A549 (cell line): ENCODE measurements around the gene SETBP1. TPM values are rescaled to one million over a fixed set of nuclear protein-coding genes. Genes with fewer than 3 reads are reported as not detected.

Experiments used
- ATAC-seq, 2 experiments: fragments of 200-7000 bp in 1 of 2; fragments of >200 bp in 1 of 2; cut with Nextera tagmentation in 1 of 2; cut with Tn5 transposase in 1 of 2; 3 replicates each; pipeline versions ENCODE4 v1.8.0 to v1.9.1; 2018 to 2020; ENCODE audit warnings: mild to moderate bottlenecking in 1 of 2, moderate library complexity in 1 of 2
- CTCF ChIA-PET: fragments of 300-600 bp; sonication (Branson Sonifier 250); formaldehyde crosslinking; extraction: SDS; loops from one replicate; lab custom pipeline; 2021; ENCODE audit warnings: antibody characterized with exemption, inconsistent platforms; lab: Yijun Ruan, JAX
- POLR2A ChIA-PET: fragments of 350-600 bp; formaldehyde crosslinking; extraction: SDS; loops from one replicate; lab custom pipeline; 2021; ENCODE audit warnings: antibody characterized with exemption, inconsistent platforms; lab: Yijun Ruan, JAX
- DNase-seq, 2 experiments: peaks; one replicate each; pipeline versions ENCODE4 v3.0.0 to v3.0.0-alpha.2; 2011 to 2016; ENCODE audit warnings: low read depth in 1 of 2, low spot score in 1 of 2
- FAIRE-seq: peaks from 2 replicates; lab custom pipeline; 2011; peaks lifted over from hg19 to GRCh38; lab: Jason Lieb, UNC
- H3K27ac ChIP-seq, 2 experiments: fragments of >200 bp; sonication (Bioruptor Twin); formaldehyde crosslinking; 3 replicates each; pipeline ENCODE4 v1.5.1; 2016 to 2017
- H3K4me1 ChIP-seq: fragments of >200 bp; sonication (Bioruptor Twin); formaldehyde crosslinking; 3 replicates; pipeline ENCODE4 v1.6.1; 2016
- H3K4me2 ChIP-seq: fragments of >200 bp; sonication (Bioruptor Twin); formaldehyde crosslinking; 3 replicates; pipeline ENCODE4 v1.6.1; 2016
- H3K4me3 ChIP-seq: fragments of >200 bp; sonication (Bioruptor Twin); formaldehyde crosslinking; 3 replicates; pipeline ENCODE4 v1.5.1; 2016
- H3K9me3 ChIP-seq: fragments of >200 bp; sonication (Bioruptor Twin); formaldehyde crosslinking; 3 replicates; pipeline ENCODE4 v1.6.1; 2016
- BHLHE40 ChIP-seq: IDR thresholded peaks from 2 replicates; pipeline ENCODE4 v1.6.1; 2012; ENCODE audit warnings: low read depth, low read length, inconsistent platforms
- CBX2 ChIP-seq: fragments of 200-600 bp; sonication (generic); IDR thresholded peaks from 2 replicates; pipeline ENCODE4 v1.6.1; 2016; ENCODE audit warnings: low read depth, mild to moderate bottlenecking, borderline replicate concordance
- CBX8 ChIP-seq: fragments of 200-600 bp; sonication (generic); IDR thresholded peaks from 2 replicates; pipeline ENCODE4 v1.6.1; 2016
- CEBPB ChIP-seq, 2 experiments: fragments of >200 bp in 1 of 2; sonication (Bioruptor Twin) in 1 of 2; formaldehyde crosslinking in 1 of 2; IDR thresholded peaks; 2 replicates each; pipeline ENCODE4 v1.6.1; 2012 to 2016
- CHD2 ChIP-seq: fragments of 150-350 bp; IDR thresholded peaks from 2 replicates; pipeline ENCODE4 v1.6.1; 2014; ENCODE audit warnings: low read length; ENCODE audit not compliant: partially characterized antibody
- EHF ChIP-seq: fragments of 250-450 bp; sonication (Bioruptor Pico); IDR thresholded peaks from 2 replicates; pipeline ENCODE4 v1.5.0; 2020; ENCODE audit warnings: mild to moderate bottlenecking
- FOXS1 ChIP-seq: fragments of 250-450 bp; sonication (Bioruptor Pico); IDR thresholded peaks from 2 replicates; pipeline ENCODE4 v1.5.0; 2020; ENCODE audit warnings: mild to moderate bottlenecking, moderate library complexity
- GATA3 ChIP-seq: IDR thresholded peaks from 2 replicates; pipeline ENCODE4 v1.6.1; 2012; ENCODE audit warnings: borderline replicate concordance
- HDAC2 ChIP-seq: fragments of 200-600 bp; sonication (generic); IDR thresholded peaks from 2 replicates; pipeline ENCODE4 v1.6.1; 2016
- HMGXB4 ChIP-seq: fragments of 250-450 bp; sonication (Bioruptor Pico); IDR thresholded peaks from 2 replicates; pipeline ENCODE4 v1.5.0; 2021; ENCODE audit warnings: mild to moderate bottlenecking, moderate library complexity, borderline replicate concordance
- HOXB5 ChIP-seq: fragments of 250-450 bp; sonication (Bioruptor Pico); IDR thresholded peaks from 2 replicates; pipeline ENCODE4 v1.5.0; 2020; ENCODE audit warnings: mild to moderate bottlenecking, moderate library complexity
- KDM5A ChIP-seq: fragments of 200-600 bp; sonication (generic); IDR thresholded peaks from 2 replicates; pipeline ENCODE4 v1.6.1; 2016; ENCODE audit warnings: antibody characterized with exemption, mild to moderate bottlenecking
- MYC ChIP-seq: IDR thresholded peaks from 2 replicates; pipeline ENCODE4 v1.6.1; 2012; ENCODE audit warnings: mild to moderate bottlenecking, inconsistent platforms, low read length, improper control_type of control experiment, borderline replicate concordance
- NFE2L2 ChIP-seq: fragments of 150-350 bp; conservative IDR thresholded peaks from 2 replicates; pipeline ENCODE4 v1.6.1; 2014; ENCODE audit warnings: low read length
- NR3C1 ChIP-seq: fragments of >200 bp; sonication (Bioruptor Twin); formaldehyde crosslinking; IDR thresholded peaks from 3 replicates; pipeline ENCODE4 v1.6.1; 2017
- PBX3 ChIP-seq: IDR thresholded peaks from 2 replicates; pipeline ENCODE4 v1.6.1; 2012
- PHF8 ChIP-seq: fragments of 200-600 bp; sonication (generic); IDR thresholded peaks from 2 replicates; pipeline ENCODE4 v1.6.1; 2016; ENCODE audit warnings: low read depth, mild to moderate bottlenecking, antibody characterized with exemption, moderate library complexity, borderline replicate concordance
- POLR2A ChIP-seq: IDR thresholded peaks from 2 replicates; pipeline ENCODE4 v1.6.1; 2012; ENCODE audit warnings: mild to moderate bottlenecking, low read length
- RAD21 ChIP-seq, 2 experiments: fragments of >200 bp in 1 of 2; sonication (Bioruptor Twin) in 1 of 2; formaldehyde crosslinking in 1 of 2; IDR thresholded peaks in 1 of 2; conservative IDR thresholded peaks in 1 of 2; 2 replicates in 1 of 2; 3 replicates in 1 of 2; pipeline ENCODE4 v1.6.1; 2012 to 2018; ENCODE audit warnings: inconsistent platforms in 1 of 2
- RFX5 ChIP-seq: fragments of 450-650 bp; IDR thresholded peaks from 2 replicates; pipeline ENCODE4 v1.7.1; 2014; ENCODE audit warnings: antibody characterized with exemption, mild to moderate bottlenecking, moderate library complexity
- RNF2 ChIP-seq: fragments of 200-600 bp; sonication (generic); IDR thresholded peaks from 2 replicates; pipeline ENCODE4 v1.6.1; 2016; ENCODE audit warnings: low read depth, mild to moderate bottlenecking, antibody characterized with exemption, moderate library complexity, borderline replicate concordance
- TFCP2L1 ChIP-seq: fragments of 250-450 bp; sonication (Bioruptor Pico); IDR thresholded peaks from 2 replicates; pipeline ENCODE4 v1.5.0; 2021; ENCODE audit warnings: mild to moderate bottlenecking
- ZSCAN20 ChIP-seq: fragments of 250-450 bp; sonication (Bioruptor Pico); IDR thresholded peaks from 2 replicates; pipeline ENCODE4 v1.8.0; 2022; ENCODE audit warnings: mild to moderate bottlenecking, moderate library complexity
- WGBS: methylation state at CpG from one replicate; pipeline ENCODE4 v1.1.6; 2017; ENCODE audit errors: missing lambda C conversion rate; 5-methylcytosine and 5-hydroxymethylcytosine counted together
- polyA plus RNA-seq, 4 experiments: library from polyadenylated mRNA; depleted of rRNA in 3 of 4; stranded (reverse); fragments of >200 nt; fragmentation: RNase III in 1 of 4; extraction: RNeasy Plus Mini Kit Qiagen cat#74134 plus additional on column Dnase treatment in 1 of 4; gene quantifications; 2 replicates in 3 of 4; 3 replicates in 1 of 4; pipeline ENCODE4 v1.2.3, GENCODE V29; 2011 to 2017
- TF ChIP-seq, protein P1 (sequence below): fragments of 450-650 bp; IDR thresholded peaks from 2 replicates; pipeline ENCODE4 v1.6.1; 2014; ENCODE audit warnings: antibody characterized with exemption
- TF ChIP-seq, protein P2 (sequence below): fragments of >200 bp; sonication (Bioruptor Twin); formaldehyde crosslinking; IDR thresholded peaks from 3 replicates; pipeline ENCODE4 v1.6.1; 2016
- TF ChIP-seq, protein P3 (sequence below): fragments of 150-350 bp; IDR thresholded peaks from 2 replicates; pipeline ENCODE4 v1.6.1; 2014; ENCODE audit warnings: low read depth, mild to moderate bottlenecking, low read length
- TF ChIP-seq, protein P4 (sequence below): IDR thresholded peaks from 2 replicates; pipeline ENCODE4 v1.6.1; 2012; ENCODE audit warnings: low read depth, borderline replicate concordance
- TF ChIP-seq, protein P5 (sequence below): fragments of >200 bp; sonication (Bioruptor Twin); formaldehyde crosslinking; IDR thresholded peaks from 2 replicates; pipeline ENCODE4 v1.6.1; 2016

The SETBP1 gene
- polyA plus RNA-seq, 2 of the 4 experiments (the other 2 are of a cell fraction): 0.50 to 1.9 TPM

GRCh38 chr18:44763327-44763726, 82.6 kb downstream of the SETBP1 start:
- no peak for DNase-seq
- WGBS: 75% methylated on average over 8 of the region's 8 CpGs
- no peak for ATAC-seq
- TF ChIP-seq, protein P1, sequence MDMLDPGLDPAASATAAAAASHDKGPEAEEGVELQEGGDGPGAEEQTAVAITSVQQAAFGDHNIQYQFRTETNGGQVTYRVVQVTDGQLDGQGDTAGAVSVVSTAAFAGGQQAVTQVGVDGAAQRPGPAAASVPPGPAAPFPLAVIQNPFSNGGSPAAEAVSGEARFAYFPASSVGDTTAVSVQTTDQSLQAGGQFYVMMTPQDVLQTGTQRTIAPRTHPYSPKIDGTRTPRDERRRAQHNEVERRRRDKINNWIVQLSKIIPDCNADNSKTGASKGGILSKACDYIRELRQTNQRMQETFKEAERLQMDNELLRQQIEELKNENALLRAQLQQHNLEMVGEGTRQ: no peak
- TF ChIP-seq NR3C1: no peak
- no peaks in the 10 kb centered on the region for H3K9me3 ChIP-seq
- H3K4me1 ChIP-seq: no peaks in the 10 kb centered on the region
- no peak overlapping the region for H3K4me2 ChIP-seq
- H3K4me3 ChIP-seq: no peak overlapping the region
- POLR2A ChIA-PET: no interaction called here
- H3K27ac ChIP-seq: no peak overlapping the region
- CTCF ChIA-PET: no interaction called here
- no peak for FAIRE-seq

DNA sequence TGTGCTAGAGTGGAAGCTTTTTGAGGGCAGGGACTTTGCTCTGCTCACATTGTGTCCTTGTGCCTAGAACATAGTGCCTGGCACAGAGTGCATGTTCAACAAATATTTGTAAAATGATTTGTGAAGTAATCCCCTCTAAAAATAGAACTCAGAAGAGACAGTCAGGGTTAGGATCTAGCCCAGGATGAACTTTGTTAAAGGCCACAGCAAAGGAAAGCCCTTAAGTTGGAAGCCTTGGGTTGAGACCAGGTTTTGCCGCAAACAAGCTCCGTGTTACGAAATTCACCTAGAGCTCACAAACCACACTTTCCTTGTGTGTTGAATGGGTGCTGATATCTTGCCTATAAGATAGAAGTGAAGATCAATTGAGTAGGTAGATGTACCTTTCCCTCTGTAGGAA, 84.2 kb downstream of the SETBP1 start:
- no peak overlapping the region for H3K4me2 ChIP-seq
- DNase-seq (no peak), FAIRE-seq (no peak), ATAC-seq (no peak)
- no peaks in the 10 kb centered on the region for H3K9me3 ChIP-seq
- 75% methylated on average over 3 of the region's 3 CpGs for WGBS
- H3K4me1 ChIP-seq: no peaks in the 10 kb centered on the region
- CTCF ChIA-PET: interaction anchor here (0.7 kb wide), 1 partner anchor 14 kb away, joined by 3 read pairs; no protein-coding TSS in a partner anchor
- POLR2A ChIA-PET: no interaction called here
- no peak overlapping the region for H3K4me3 ChIP-seq
- no peak for TF ChIP-seq GATA3
- TF ChIP-seq POLR2A: no peak
- TF ChIP-seq EHF (CRISPR knock-in tag): no peak
- TF ChIP-seq, protein P2, sequence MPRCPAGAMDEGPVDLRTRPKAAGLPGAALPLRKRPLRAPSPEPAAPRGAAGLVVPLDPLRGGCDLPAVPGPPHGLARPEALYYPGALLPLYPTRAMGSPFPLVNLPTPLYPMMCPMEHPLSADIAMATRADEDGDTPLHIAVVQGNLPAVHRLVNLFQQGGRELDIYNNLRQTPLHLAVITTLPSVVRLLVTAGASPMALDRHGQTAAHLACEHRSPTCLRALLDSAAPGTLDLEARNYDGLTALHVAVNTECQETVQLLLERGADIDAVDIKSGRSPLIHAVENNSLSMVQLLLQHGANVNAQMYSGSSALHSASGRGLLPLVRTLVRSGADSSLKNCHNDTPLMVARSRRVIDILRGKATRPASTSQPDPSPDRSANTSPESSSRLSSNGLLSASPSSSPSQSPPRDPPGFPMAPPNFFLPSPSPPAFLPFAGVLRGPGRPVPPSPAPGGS: no peak
- no peak for TF ChIP-seq FOXS1 (CRISPR knock-in tag)
- no peak for TF ChIP-seq KDM5A
- TF ChIP-seq, protein P3, sequence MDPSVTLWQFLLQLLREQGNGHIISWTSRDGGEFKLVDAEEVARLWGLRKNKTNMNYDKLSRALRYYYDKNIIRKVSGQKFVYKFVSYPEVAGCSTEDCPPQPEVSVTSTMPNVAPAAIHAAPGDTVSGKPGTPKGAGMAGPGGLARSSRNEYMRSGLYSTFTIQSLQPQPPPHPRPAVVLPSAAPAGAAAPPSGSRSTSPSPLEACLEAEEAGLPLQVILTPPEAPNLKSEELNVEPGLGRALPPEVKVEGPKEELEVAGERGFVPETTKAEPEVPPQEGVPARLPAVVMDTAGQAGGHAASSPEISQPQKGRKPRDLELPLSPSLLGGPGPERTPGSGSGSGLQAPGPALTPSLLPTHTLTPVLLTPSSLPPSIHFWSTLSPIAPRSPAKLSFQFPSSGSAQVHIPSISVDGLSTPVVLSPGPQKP: no peak
- TF ChIP-seq HMGXB4: no peak
- no peak for TF ChIP-seq MYC
- TF ChIP-seq, protein P4, sequence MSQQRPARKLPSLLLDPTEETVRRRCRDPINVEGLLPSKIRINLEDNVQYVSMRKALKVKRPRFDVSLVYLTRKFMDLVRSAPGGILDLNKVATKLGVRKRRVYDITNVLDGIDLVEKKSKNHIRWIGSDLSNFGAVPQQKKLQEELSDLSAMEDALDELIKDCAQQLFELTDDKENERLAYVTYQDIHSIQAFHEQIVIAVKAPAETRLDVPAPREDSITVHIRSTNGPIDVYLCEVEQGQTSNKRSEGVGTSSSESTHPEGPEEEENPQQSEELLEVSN: no peak
- no peak for TF ChIP-seq HOXB5
- TF ChIP-seq HDAC2: no peak
- TF ChIP-seq CEBPB (IDR thresholded peaks at IDR 0.05): no peak
- no peak for TF ChIP-seq PHF8
- no peak for TF ChIP-seq RNF2
- no peak overlapping the region for H3K27ac ChIP-seq

DNA sequence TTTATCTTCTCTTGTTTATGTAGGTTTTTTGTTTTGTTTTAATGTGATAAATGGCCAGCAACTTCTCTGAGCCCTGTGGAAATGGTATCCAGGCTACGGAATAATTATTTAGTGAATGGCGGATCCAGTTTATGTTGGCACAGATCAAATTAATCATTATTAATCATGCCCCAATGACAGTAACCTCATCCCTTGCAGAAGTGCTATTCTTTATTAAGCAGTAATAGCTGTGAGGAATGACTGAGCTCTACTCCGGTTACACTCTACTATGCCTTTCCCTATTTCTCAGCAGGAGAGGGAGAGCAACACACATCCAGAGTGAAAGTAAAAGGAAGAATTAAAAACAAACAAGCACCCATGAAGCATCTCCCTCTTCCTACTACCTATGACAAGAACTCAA, 84.8 kb downstream of the SETBP1 start:
- no peaks in the 10 kb centered on the region for H3K4me1 ChIP-seq
- ChIA-PET POLR2A (no interaction called here), CTCF (interaction anchor here (0.7 kb wide), 1 partner anchor 15 kb away, joined by 3 read pairs; no protein-coding TSS in a partner anchor)
- no peak overlapping the region for H3K4me2 ChIP-seq
- DNase-seq (no peak), FAIRE-seq (no peak), ATAC-seq (no peak)
- no peak overlapping the region for H3K4me3 ChIP-seq
- 91% methylated on average over 3 of the region's 3 CpGs for WGBS
- H3K9me3 ChIP-seq: no peaks in the 10 kb centered on the region
- H3K27ac ChIP-seq: no peak overlapping the region
- TF ChIP-seq, protein P5, sequence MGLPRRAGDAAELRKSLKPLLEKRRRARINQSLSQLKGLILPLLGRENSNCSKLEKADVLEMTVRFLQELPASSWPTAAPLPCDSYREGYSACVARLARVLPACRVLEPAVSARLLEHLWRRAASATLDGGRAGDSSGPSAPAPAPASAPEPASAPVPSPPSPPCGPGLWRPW: no peak
- TF ChIP-seq NFE2L2: no peak
- TF ChIP-seq CEBPB (IDR thresholded peaks at IDR 0.05): no peak
- no peak for TF ChIP-seq TFCP2L1 (CRISPR knock-in tag)
- no peak for TF ChIP-seq RAD21 (conservative IDR thresholded peaks at IDR 0.05 in 1 of 2, IDR thresholded peaks at IDR 0.05 in 1 of 2)
- no peak for TF ChIP-seq GATA3
- TF ChIP-seq CBX8: no peak
- TF ChIP-seq ZSCAN20 (CRISPR knock-in tag): no peak
- no peak for TF ChIP-seq CBX2
- no peak for TF ChIP-seq CHD2
- no peak for TF ChIP-seq RFX5
- TF ChIP-seq EHF (CRISPR knock-in tag): no peak
- TF ChIP-seq PBX3: no peak
- no peak for TF ChIP-seq BHLHE40
- TF ChIP-seq POLR2A: no peak
- no peak for TF ChIP-seq PHF8
